HEK293 (cell line): ENCODE measurements around the gene WNT5B.

Source experiments
- CTCF ChIA-PET: fragments of 350-600 bp; formaldehyde crosslinking; extraction: SDS; loops from one replicate; lab custom pipeline; 2021; ENCODE audit warnings: antibody characterized with exemption; lab: Yijun Ruan, JAX
- POLR2A ChIA-PET: fragments of 300-600 bp; formaldehyde crosslinking; extraction: SDS; loops from one replicate; lab custom pipeline; 2020; ENCODE audit warnings: antibody characterized with exemption, inconsistent platforms; lab: Yijun Ruan, JAX
- H3K27ac ChIP-seq: fragments of 200-500 bp; sonication (Bioruptor generic); 2 replicates; pipeline ENCODE4 v1.5.1; 2014; ENCODE audit warnings: low read depth, low read length, control low read depth, inconsistent platforms; ENCODE audit errors: extremely low read depth
- H3K36me3 ChIP-seq, 2 experiments: fragments of 200-500 bp in 1 of 2; sonication (Bioruptor generic) in 1 of 2; 1 replicate in 1 of 2; 2 replicates in 1 of 2; pipeline ENCODE4 v1.5.1; 2014 to 2017; ENCODE audit warnings: inconsistent platforms in 2 of 2, low read length in 2 of 2; ENCODE audit not compliant: control insufficient read depth in 2 of 2, insufficient read depth in 1 of 2
- H3K4me1 ChIP-seq: fragments of 200-500 bp; sonication (Bioruptor generic); 2 replicates; pipeline ENCODE4 v1.5.1; 2014; ENCODE audit warnings: mild to moderate bottlenecking, low read length, inconsistent platforms; ENCODE audit not compliant: control insufficient read depth, insufficient read depth
- H3K4me3 ChIP-seq: 2 replicates; pipeline ENCODE4 v1.5.1; 2011; ENCODE audit warnings: low read depth, mild to moderate bottlenecking, control low read depth, low read length, moderate library complexity
- H3K9me3 ChIP-seq: fragments of 200-500 bp; sonication (Bioruptor generic); 2 replicates; pipeline ENCODE4 v1.5.1; 2014; ENCODE audit warnings: low read depth, low read length, inconsistent platforms; ENCODE audit not compliant: control insufficient read depth, insufficient read depth
- GLIS1 ChIP-seq: fragments of 450-650 bp; formaldehyde crosslinking; IDR thresholded peaks from 2 replicates; pipeline ENCODE4 v1.5.1; 2016; ENCODE audit warnings: missing biosample characterization, missing genetic modification characterization
- PBX3 ChIP-seq: sonication (generic); formaldehyde crosslinking; IDR thresholded peaks from 2 replicates; pipeline ENCODE4 v1.8.1; 2022; ENCODE audit warnings: mild to moderate bottlenecking, moderate library complexity, missing genetic modification reagents
- PRDM1 ChIP-seq: fragments of 450-650 bp; formaldehyde crosslinking; IDR thresholded peaks from 2 replicates; pipeline ENCODE4; 2016; ENCODE audit warnings: missing biosample characterization, missing genetic modification characterization
- PRDM2 ChIP-seq: fragments of 450-650 bp; formaldehyde crosslinking; IDR thresholded peaks from 2 replicates; pipeline ENCODE4 v1.5.1; 2016; ENCODE audit warnings: missing biosample characterization, missing genetic modification characterization, borderline replicate concordance
- TCF7L2 ChIP-seq: IDR thresholded peaks from 2 replicates; pipeline ENCODE4 v1.6.1; 2011; ENCODE audit warnings: low read depth, mild to moderate bottlenecking, inconsistent platforms, low read length, moderate library complexity, borderline replicate concordance
- ZBTB20 ChIP-seq: fragments of 450-650 bp; formaldehyde crosslinking; IDR thresholded peaks from 2 replicates; pipeline ENCODE4 v1.5.1; 2016; ENCODE audit warnings: missing biosample characterization, missing genetic modification characterization
- ZBTB26 ChIP-seq: fragments of 450-650 bp; formaldehyde crosslinking; optimal IDR thresholded peaks from 2 replicates; pipeline ENCODE3; 2016; ENCODE audit warnings: missing biosample characterization, mild to moderate bottlenecking, missing genetic modification characterization
- ZBTB49 ChIP-seq: fragments of 450-650 bp; formaldehyde crosslinking; IDR thresholded peaks from 2 replicates; pipeline ENCODE4 v1.5.1; 2016; ENCODE audit warnings: missing biosample characterization, missing genetic modification characterization, low read depth
- ZIC2 ChIP-seq: fragments of 450-650 bp; formaldehyde crosslinking; IDR thresholded peaks from 2 replicates; pipeline ENCODE4 v1.5.1; 2016; ENCODE audit warnings: missing biosample characterization, missing genetic modification characterization
- ZNF324 ChIP-seq: fragments of 450-650 bp; formaldehyde crosslinking; IDR thresholded peaks from 2 replicates; pipeline ENCODE4 v1.5.1; 2016; ENCODE audit warnings: missing biosample characterization, missing genetic modification characterization
- ZNF341 ChIP-seq: fragments of 450-650 bp; formaldehyde crosslinking; IDR thresholded peaks from 2 replicates; pipeline ENCODE4; 2016; ENCODE audit warnings: low read depth, missing biosample characterization, missing genetic modification characterization
- ZNF423 ChIP-seq: fragments of 450-650 bp; formaldehyde crosslinking; IDR thresholded peaks from 2 replicates; pipeline ENCODE4 v1.5.1; 2016; ENCODE audit warnings: missing biosample characterization, missing genetic modification characterization
- ZNF449 ChIP-seq: fragments of 450-650 bp; formaldehyde crosslinking; IDR thresholded peaks from 2 replicates; pipeline ENCODE4 v1.5.1; 2017; ENCODE audit warnings: missing biosample characterization, mild to moderate bottlenecking, missing genetic modification characterization, moderate library complexity
- ZNF514 ChIP-seq: fragments of 450-650 bp; formaldehyde crosslinking; IDR thresholded peaks from 2 replicates; pipeline ENCODE4 v1.5.1; 2016; ENCODE audit warnings: missing biosample characterization, missing genetic modification characterization

The WNT5B gene

GRCh38 chr12:1691123-1692007 lies 62.3 kb downstream of the WNT5B start (continued):
- TF ChIP-seq ZNF449 (tag by site-specific recombination) (peak; percentile 15; the same call in 1 of the 2 replicates), TCF7L2 (no peak), ZNF324 (tag by site-specific recombination) (0 out of 2 replicates have a peak, but pooled peaks have one; percentile 13), ZBTB49 (tag by site-specific recombination) (0 out of 2 replicates have a peak, but pooled peaks have one; percentile 42), PBX3 (CRISPR knock-in tag) (no peak), ZIC2 (tag by site-specific recombination) (no peak), ZNF341 (tag by site-specific recombination) (peak; percentile 95), GLIS1 (tag by site-specific recombination) (peak; percentile 22; the same call in 1 of the 2 replicates), ZNF423 (tag by site-specific recombination) (peak; percentile 71), ZBTB20 (tag by site-specific recombination) (no peak)

GRCh38 chr12:1692226-1692625 lies 63.2 kb downstream of the WNT5B start:
- H3K4me3 ChIP-seq, result peak overlapping the region; percentile 71
- peaks cover 21% of the 10 kb centered on the region for H3K4me1 ChIP-seq
- no peaks in the 10 kb centered on the region for H3K9me3 ChIP-seq
- ChIA-PET CTCF (no interaction called here), POLR2A (interaction anchor here (2.0 to 2.7 kb wide), 3 partner anchors 30 to 39 kb away, joined by 10 to 20 read pairs (median 17); no protein-coding TSS in a partner anchor)
- H3K27ac ChIP-seq, result no peak overlapping the region
- TF ChIP-seq ZNF514 (tag by site-specific recombination) (no peak), ZBTB26 (no peak), PRDM2 (no peak), PRDM1 (tag by site-specific recombination) (0 out of 2 replicates have a peak, but pooled peaks have one; percentile 32)
- peaks cover 0 to 5% of the 10 kb centered on the region in 2 experiments; a peak in 2 of 3 replicates for H3K36me3 ChIP-seq
